Heart left ventricle (tissue), 13 donors: ENCODE measurements around the gene PIP5K1B.

Experiments
- CTCF ChIP-seq, 12 donors: fragments of 200-600 bp; sonication (generic) in 4 of 12; IDR thresholded peaks; one replicate each; pipeline versions ENCODE4 v1.5.0 to v1.8.0; 2018 to 2022; ENCODE audit warnings: antibody characterized with exemption in 12 of 12, mild to moderate bottlenecking in 5 of 12
- POLR2A ChIP-seq, 2 donors: fragments of 450-650 bp; IDR thresholded peaks; one replicate each; pipeline ENCODE4 v1.6.1; 2017; ENCODE audit warnings: antibody characterized with exemption in 2 of 2, mild to moderate bottlenecking in 2 of 2, moderate library complexity in 2 of 2
- donor health status: ischemic (EF 13 %, LVEDD 7.1; RV severe dilation, severe dysfunction).
- donor health status: DM: no; HTN: yes; CAD: no.
- donor health status: DM: no; HTN: no; CAD: no.
- donor health status: ischemic (EF 25% LVEDD 6.9; RV normal size, moderate dysfunction).
- donor health status: ischemic (EF 25% LVEDD 5.7; RV mildly dilated, moderate dysfunction).
- donor health status: ischemic (EF 35%, LVEDD 5.7; RV mildly dilated, moderate dysfunction).
- donor health status: nonischemic (EF 11% LVEDD 7.7; RV severe dilation, severe dysfunction).
- donor health status: DM: yes; HTN: yes; CAD: no.
- donor health status: PGD.
- donor health status: ischemic (EF 29% LVEDD 5.4; RV normal size, mild dysfunction).
- donor health status: nonischemic (EF 23%, LVEDD 6.1; RV moderate dilation, normal function).

- no peak for TF ChIP-seq CTCF (IDR thresholded peaks at IDR 0.05)
- TF ChIP-seq POLR2A (IDR thresholded peaks at IDR 0.05), result no peak
Measured at GRCh38 chr9:68755051-68755450, 50.0 kb downstream of the PIP5K1B start.
